HG03571 (cell line): ENCODE data around the gene RNF223.

Experiments used
- ATAC-seq: cut with Tn5 transposase; IDR thresholded peaks from one replicate; pipeline ENCODE4 v1.9.1; 2021; ENCODE audit not compliant: unreplicated experiment

The RNF223 gene

DNA sequence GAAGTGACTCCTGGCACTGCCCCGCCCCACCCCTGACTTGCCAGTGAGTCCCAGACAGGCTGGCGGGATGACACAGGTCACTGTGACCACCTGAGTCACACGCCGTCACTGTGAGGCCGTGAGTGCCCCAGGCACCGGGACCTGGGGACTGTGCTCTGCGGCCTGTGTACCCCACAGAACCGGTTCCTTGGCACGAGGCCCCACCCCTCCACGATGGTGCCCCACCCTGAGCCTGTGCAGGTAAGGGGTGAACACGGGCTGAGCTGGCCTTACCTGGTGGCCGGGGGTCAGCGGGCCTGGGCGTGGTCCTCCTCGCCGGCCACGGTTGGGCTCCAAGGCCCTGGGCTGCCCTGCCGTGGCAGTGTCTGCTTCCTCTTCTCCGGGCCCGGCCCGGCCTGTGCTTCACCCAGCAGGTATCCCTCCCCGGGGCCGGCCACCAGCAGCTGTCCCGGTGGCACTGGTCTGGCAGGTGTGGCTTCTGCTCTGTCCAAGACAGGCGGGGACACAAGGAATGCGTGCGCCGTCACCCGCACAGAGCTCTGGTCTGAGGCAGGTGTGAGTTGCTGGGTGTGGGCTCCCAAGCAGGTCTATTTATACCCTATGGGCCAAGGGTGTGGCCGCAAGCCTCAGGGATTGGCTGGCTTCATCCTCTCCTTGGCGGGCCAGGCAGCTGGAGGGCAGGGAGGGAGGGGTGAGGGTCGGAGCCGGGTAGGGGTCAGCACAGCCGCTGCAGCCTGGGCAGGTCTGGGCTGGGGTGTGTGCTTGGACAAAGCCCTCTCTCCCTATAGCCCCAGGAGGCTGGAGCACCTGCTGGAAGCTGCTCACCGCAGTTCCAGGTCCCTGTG is at the start of gene RNF223:
Gene RNF223 (minus strand): TSS at position 564 of the 845 bp plus-strand sequence. CDS start 1,740 bp downstream, outside the sequence.
- ATAC-seq, result no peak

GRCh38 chr1:1122981-1123480 is 48.9 kb upstream of the RNF223 start:
- no peak for ATAC-seq

- no peak for ATAC-seq
Measured at GRCh38 chr1:1122078-1122811, 48.1 kb upstream of the RNF223 start.

GRCh38 chr1:1121611-1122077 is 47.5 kb upstream of the RNF223 start:
- ATAC-seq, result no peak

DNA sequence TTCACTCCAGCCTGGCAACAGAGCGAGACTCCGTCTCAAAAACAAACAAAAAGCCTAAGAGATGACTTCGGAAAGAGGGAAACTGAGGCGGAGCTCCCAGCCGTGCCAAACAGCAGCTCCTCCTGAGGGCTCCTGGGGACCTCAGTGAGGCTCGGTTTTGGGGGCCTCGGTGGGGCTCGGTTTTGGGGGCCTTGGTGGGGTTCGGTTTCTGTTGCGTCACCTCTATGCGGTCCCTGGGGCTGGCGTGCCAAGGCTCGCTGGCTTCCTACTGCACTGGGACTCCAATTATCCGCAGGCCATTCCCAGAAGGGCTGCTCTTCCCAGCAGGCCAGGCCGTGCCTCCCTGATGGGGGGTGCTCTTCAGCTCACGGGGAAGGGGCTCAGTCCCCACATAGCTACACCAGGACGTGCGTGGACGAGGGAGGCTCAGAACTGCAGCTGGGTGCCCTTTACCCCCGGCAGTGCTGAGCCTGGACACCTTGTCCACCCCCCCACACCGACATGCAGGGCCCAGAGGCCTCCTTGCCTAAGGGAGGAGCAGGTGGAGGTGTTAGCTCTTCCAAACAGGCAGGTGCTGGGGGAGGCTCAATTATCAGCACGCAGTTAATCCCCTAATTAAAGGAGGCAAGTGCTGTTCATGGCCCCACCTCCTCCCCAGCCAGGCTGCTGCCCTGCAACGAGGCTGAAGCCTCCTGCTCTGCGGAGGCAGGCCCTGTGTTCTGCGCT is 46.9 kb upstream of the RNF223 start:
- ATAC-seq, result no peak

DNA sequence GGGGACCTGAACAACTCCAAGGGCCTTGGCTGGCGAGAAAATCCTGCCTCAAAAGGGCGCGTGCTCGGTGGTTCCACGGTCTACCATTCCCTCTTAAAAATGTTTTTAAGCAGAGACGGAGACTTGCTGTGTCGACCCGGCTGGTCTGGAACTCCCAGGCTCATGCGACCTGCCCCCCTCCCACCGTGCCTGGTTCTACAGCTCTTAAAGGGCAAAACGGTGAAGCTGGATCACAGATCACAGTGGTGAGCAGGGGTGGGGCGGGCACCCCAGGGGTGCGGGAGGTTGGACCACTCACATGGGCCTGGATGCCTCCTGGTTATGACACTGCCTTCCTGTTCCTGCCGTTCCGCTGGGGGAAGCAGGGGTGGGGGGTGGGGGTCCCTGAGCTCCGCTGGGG is 46.0 kb upstream of the RNF223 start:
- ATAC-seq, result no peak

DNA sequence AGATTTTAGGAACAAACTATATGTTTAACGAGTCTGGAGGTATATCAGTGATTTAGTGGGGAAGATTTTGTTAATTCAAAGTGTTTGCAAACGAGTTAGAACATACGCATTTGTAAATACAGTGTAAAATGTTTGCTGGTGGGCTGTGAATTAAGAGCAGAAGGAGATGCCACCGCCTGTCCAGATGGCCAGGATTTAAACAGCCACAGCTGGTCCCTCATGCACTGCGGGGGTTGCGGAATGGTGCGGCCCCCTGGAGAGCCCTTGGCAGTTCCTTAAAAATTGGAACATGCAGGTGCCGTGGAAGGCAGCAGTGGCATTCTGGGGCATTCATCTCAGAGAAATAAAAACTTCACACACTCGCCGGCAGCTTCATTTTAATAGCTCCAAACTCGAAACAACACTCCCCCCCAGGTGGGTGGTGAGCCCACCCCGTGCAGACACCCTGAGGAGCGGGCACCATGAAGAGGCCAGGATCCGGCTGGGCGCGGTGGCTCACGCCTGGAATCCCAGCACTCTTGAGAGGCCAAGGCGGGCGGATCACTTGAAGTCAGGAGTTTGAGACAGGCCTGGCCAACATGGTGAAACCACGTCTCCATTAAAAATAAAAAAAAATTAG is 45.3 kb upstream of the RNF223 start:
- no peak for ATAC-seq

DNA sequence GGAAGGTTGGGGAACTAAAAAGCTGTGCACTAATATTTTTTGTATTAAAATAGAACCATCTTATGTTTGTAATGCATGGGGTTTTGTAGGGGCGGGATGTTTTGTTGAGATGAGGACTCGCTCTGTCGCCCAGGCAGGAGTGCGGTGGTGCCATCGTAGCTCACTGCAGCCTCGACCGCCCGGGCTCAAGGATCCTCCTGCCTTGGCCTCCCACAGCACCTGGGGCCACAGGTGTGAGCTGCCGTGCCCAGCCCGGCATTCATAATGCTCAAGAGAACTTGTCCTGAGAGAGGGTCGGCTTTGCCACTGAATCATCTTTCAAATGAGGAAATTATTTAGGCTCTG is 44.7 kb upstream of the RNF223 start:
- no peak for ATAC-seq

DNA sequence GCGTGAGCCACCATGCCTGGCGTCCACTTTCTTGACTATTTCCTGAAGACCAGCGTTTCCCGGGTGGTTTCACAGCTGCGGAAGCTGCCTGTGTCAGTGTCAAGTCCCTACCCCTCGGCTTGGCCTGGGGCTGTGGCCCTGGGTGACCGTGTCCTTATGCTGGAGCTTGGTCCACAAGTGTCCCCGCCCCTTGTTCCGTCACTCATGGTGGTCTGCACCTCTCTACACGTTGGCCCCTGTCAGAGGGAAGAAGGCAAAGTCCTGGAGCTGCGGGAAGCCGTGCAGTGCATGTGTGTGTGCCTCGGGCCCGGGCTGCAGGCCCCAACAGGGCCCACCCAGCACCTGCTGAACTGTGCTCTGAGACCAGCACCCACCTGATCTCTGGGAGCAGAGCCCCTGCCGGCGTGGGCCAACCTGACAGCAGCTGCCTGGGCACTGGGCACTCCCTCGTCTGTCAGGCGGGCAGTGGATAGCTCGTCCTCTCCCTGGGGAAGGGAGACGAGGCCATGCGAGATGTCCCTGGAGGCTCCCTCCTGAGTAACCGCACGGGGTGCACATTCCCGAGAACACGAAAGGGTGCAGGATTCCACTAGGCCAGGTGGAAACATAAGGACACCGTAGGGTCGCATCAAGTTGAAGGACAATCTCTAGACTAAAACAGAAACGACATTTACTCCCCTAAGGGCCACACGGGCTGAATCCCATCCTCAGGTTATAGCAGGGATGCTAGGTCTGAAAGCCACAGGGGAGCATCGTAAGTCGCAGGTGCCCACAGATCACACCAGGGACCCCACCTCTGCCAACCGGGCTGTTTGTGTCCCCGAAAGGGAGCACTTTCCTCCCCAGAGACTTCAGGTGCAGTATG is 44.1 kb upstream of the RNF223 start:
- no peak for ATAC-seq

DNA sequence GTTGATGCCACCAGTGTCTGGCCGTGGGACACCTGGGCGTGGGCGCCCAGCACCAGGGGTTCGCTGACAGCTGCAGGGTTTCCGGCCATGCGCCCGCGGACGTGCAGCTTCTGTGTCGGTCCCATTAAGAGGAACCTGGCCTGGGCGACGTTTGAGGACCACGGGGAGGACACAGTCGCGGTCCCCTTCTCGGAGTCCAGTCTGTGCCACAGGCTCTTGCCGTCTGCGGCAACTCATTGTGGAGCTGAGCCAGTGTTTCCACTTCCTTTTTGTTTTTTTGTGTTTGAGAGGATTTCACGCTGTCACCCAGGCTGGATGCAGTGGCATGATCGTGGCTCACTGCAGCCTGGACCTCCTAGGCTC is 43.3 kb upstream of the RNF223 start:
- ATAC-seq, result no peak

- no peak for ATAC-seq
Measured at GRCh38 chr1:1116701-1117468, 42.8 kb upstream of the RNF223 start.

DNA sequence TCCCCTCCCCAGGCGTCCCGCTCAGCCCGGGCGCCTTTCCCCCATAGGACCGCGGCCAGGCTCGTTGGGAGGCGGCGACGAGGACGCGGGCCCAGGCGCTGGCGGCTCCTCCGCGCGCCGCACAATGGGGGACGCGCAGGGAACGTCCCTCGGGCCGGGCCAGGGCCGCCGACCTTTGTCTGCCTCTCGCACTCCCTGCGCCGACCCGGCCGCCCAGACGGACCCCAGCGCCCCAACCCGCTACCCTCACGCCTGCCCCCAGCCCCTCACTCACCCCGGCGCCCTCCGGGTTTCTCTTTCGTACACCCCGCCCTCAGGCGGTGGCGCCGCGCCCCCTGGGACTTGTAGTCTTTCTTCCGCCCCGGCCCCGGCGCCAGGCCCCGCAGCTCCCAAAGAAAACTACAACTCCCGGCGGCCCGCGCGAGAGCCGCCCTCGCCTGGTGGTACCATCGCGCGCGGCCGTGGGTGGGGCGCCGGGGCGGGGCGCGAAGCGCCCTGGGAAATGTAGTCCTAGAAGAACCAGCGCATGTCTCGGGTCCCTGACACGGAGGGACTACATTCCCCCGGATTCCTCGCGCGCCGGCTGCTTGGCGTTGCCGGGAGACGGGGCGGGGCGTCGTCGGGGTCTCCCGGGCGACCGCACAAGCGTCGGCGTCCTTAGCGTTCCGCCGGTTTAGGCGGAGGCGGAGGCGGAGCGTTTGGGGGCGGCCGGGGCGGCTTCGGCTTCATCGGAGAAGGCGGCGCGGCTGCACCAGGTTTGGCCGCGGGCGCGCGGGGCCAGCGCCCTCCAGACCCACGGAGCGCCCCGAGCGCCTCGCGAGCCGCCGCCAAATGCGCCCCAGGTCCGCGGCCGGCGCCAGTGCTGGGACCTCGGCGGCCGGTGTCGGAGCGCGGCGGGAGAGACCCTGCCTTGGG is 41.9 kb upstream of the RNF223 start, which contains the start of gene C1orf159:
Gene C1orf159 (minus strand): TSS at position 304 of the 915 bp plus-strand sequence. CDS start 24,546 bp downstream, outside the sequence.
- peak; percentile 86 for ATAC-seq

DNA sequence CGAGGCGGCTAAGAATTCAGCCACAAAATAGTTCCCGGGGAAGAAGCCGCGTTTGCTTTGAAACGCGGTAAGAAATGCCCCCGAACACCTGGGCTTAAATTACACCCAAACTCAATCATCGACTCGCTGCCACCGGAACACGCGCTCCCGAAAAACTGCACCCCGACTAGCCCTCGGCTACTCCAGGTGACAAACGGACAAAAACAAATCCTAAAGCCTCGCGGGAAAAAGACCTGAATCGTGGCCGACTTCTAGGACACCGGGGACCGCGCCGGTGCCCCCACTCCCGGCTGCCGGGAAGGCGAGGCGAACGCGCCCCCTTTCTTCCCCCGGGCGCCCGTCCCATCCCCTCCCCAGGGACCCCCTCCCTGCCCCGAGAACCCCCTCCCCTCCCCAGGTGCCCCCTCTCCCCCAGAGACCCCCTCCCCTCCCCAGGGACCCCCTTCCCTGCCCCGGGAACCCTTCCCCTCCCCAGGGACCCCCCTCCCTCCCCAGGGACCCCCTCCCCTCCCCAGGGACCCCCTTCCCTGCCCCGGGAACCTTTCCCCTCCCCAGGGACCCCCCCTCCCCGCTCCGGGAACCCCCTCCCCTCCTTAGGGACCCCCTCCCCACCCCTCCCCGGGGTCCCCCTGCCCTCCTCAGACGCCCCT is 41.2 kb upstream of the RNF223 start:
- ATAC-seq, result no peak

DNA sequence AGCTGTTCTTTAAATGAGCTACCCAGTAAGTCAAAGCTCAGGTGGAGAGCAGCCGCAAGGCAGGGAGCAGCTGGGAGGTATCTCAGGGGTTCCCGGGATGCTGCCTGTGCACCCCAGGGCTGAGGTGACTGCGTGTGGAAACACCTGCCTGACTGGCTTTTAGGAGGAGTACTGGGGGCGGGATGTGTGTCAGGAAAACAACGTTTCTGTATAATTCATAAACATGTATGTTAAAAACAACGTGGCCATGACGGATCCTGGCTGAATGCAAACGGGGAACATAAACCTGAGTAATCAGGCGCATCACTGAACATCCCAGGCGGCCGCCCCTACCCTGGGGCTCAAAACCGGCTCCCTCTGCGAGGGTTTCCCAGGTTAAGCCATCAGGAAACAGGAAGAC is 40.3 kb upstream of the RNF223 start:
- no peak for ATAC-seq

- ATAC-seq, result no peak
Measured at GRCh38 chr1:1112237-1112985, 38.3 kb upstream of the RNF223 start.

DNA sequence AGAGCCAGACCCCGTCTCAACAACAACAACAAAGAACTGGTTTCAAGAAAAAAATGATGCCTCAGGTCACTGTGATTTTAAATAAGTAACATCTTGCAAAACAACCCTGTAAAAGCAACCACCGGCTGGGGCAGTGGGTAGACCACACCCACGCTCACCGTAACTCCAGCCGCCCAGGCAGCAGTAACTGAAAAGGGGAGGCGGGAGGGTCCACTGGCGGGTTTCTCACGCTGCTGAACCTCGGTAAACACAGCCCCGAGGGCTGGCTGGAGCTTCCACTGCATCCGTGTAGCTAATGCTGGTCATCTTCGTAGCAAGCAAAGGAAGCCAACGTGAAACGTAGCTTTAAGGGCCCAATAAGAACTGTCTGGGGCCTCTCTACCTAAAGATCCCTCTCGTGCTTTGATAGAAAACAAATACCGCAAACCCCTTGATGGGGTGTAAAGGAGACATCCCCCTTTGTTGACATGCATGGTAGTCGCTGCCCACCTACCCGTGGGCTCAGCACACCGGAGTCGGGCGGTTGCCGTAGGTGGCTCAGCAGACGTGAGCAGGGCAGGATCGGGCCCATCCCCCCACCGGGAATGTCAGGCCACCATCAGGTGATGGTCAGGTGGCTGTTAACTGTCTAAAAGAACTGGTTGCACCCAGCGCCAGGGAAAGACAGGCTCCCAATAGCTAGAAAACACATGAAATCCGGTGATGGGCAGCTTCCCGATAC is 37.6 kb upstream of the RNF223 start:
- no peak for ATAC-seq
